NCI-H1436 (cell line): ENCODE data around the gene ENHO.
A peak's percentile ranks its signal among the peaks of the same experiment; 100 is the strongest.

Experiments used
- DNase-seq: peaks from one replicate; lab custom pipeline; 2025; lab: John Stamatoyannopoulos, UW

ENHO gene

GRCh38 chr9:34524349-34524748 lies 1.6 kb upstream of the ENHO start:
- no peak for DNase-seq

GRCh38 chr9:34522091-34522887 lies 501 bp downstream of the ENHO start:
- DNase-seq = no peak

GRCh38 chr9:34521406-34522045 lies 1.3 kb downstream of the ENHO start:
- no peak for DNase-seq

- no peak for DNase-seq
Observed at GRCh38 chr9:34520505-34521385, 2.0 kb downstream of the ENHO start.

- DNase-seq = no peak
Observed at GRCh38 chr9:34520096-34520495, 2.7 kb downstream of the ENHO start.

GRCh38 chr9:34519321-34520020 lies 3.3 kb downstream of the ENHO start:
- no peak for DNase-seq

GRCh38 chr9:34518896-34519295 lies 3.9 kb downstream of the ENHO start:
- no peak for DNase-seq

- DNase-seq = no peak
Observed at GRCh38 chr9:34518110-34518616, 4.6 kb downstream of the ENHO start.

GRCh38 chr9:34517185-34517584 lies 5.6 kb downstream of the ENHO start:
- no peak for DNase-seq

GRCh38 chr9:34515959-34516358 lies 6.8 kb downstream of the ENHO start:
- DNase-seq = no peak

- no peak for DNase-seq
Observed at GRCh38 chr9:34514816-34515215, 8.0 kb downstream of the ENHO start.

- DNase-seq = no peak
Observed at GRCh38 chr9:34514401-34514800, 8.4 kb downstream of the ENHO start.

- peak; percentile 75 for DNase-seq
Observed at GRCh38 chr9:34513567-34514214, 9.1 kb downstream of the ENHO start.

- no peak for DNase-seq
Observed at GRCh38 chr9:34512131-34513078, 10.4 kb downstream of the ENHO start.

GRCh38 chr9:34510497-34511468 lies 12.0 kb downstream of the ENHO start:
- DNase-seq = no peak

GRCh38 chr9:34508951-34509350 lies 13.8 kb downstream of the ENHO start:
- DNase-seq = no peak

- DNase-seq = no peak
Observed at GRCh38 chr9:34508463-34508862, 14.3 kb downstream of the ENHO start.

- no peak for DNase-seq
Observed at GRCh38 chr9:34507966-34508365, 14.8 kb downstream of the ENHO start.

- no peak for DNase-seq
Observed at GRCh38 chr9:34507556-34507955, 15.2 kb downstream of the ENHO start.
